Loucy (cell line): ENCODE data around the gene GABRR1.

ENCODE experiments used
- H2AFZ ChIP-seq: fragments of 200-600 bp; sonication (generic); 2 replicates; pipeline ENCODE4 v1.6.0; 2016; ENCODE audit warnings: antibody characterized with exemption, mild to moderate bottlenecking, low read length, moderate library complexity
- H3F3A ChIP-seq: fragments of 200-600 bp; 2 replicates; pipeline ENCODE4 v1.6.0; 2016; ENCODE audit warnings: antibody characterized with exemption, low read depth, mild to moderate bottlenecking
- H3K27me3 ChIP-seq: fragments of 200-600 bp; sonication (generic); 2 replicates; pipeline ENCODE4 v1.6.1; 2014; ENCODE audit warnings: low read length, mild to moderate bottlenecking; ENCODE audit not compliant: insufficient read depth, poor library complexity, severe bottlenecking
- H3K36me3 ChIP-seq: fragments of 200-600 bp; sonication (generic); 2 replicates; pipeline ENCODE4 v1.6.1; 2016; ENCODE audit warnings: low read length; ENCODE audit not compliant: insufficient read depth
- H3K4me1 ChIP-seq: fragments of 200-600 bp; sonication (generic); 2 replicates; pipeline ENCODE4 v1.5.1; 2014; ENCODE audit warnings: low read length, mild to moderate bottlenecking; ENCODE audit not compliant: insufficient read depth, poor library complexity, severe bottlenecking
- H3K4me2 ChIP-seq: fragments of 200-600 bp; sonication (generic); 2 replicates; pipeline ENCODE4 v1.6.0; 2014; ENCODE audit warnings: antibody characterized with exemption, low read length, low read depth, mild to moderate bottlenecking; ENCODE audit not compliant: poor library complexity, severe bottlenecking
- H3K4me3 ChIP-seq: fragments of 200-600 bp; sonication (generic); 2 replicates; pipeline ENCODE4 v1.5.1; 2014; ENCODE audit warnings: low read length, mild to moderate bottlenecking, mixed read lengths; ENCODE audit not compliant: poor library complexity, severe bottlenecking
- H3K79me2 ChIP-seq: fragments of 200-600 bp; sonication (generic); 2 replicates; pipeline ENCODE4 v1.6.1; 2014; ENCODE audit warnings: low read length; ENCODE audit not compliant: insufficient read depth
- H3K9ac ChIP-seq: fragments of 200-600 bp; sonication (generic); 2 replicates; pipeline ENCODE4 v1.6.0; 2014; ENCODE audit warnings: mild to moderate bottlenecking, low read depth, low read length, moderate library complexity; ENCODE audit not compliant: poor library complexity, severe bottlenecking
- H3K9me2 ChIP-seq: fragments of 200-600 bp; sonication (generic); replicated peaks from 2 replicates; pipeline ENCODE4 v1.6.1; 2016; ENCODE audit warnings: low read depth, low read length, mixed read lengths
- H3K9me3 ChIP-seq: fragments of 200-600 bp; sonication (generic); 2 replicates; pipeline ENCODE4 v1.6.1; 2014; ENCODE audit warnings: mild to moderate bottlenecking, antibody characterized with exemption, low read length, low read depth; ENCODE audit not compliant: insufficient read depth
- H4K20me1 ChIP-seq: fragments of 200-600 bp; sonication (generic); 2 replicates; pipeline ENCODE4 v1.6.0; 2014; ENCODE audit warnings: antibody characterized with exemption, low read length, mild to moderate bottlenecking; ENCODE audit not compliant: insufficient read depth, poor library complexity, severe bottlenecking
- CTCF ChIP-seq: fragments of 200-600 bp; sonication (generic); conservative IDR thresholded peaks from 2 replicates; pipeline ENCODE4 v1.5.1; 2014; ENCODE audit warnings: mild to moderate bottlenecking, antibody characterized with exemption, low read length
- EZH2phosphoT487 ChIP-seq: fragments of 200-600 bp; IDR thresholded peaks from 2 replicates; pipeline ENCODE4 v1.6.1; 2018; ENCODE audit warnings: antibody characterized with exemption, mild to moderate bottlenecking, moderate library complexity, borderline replicate concordance

The GABRR1 gene

GRCh38 chr6:89222712-89223039 lies 5.5 kb upstream of the GABRR1 start:
- H3F3A ChIP-seq: no peaks in the 10 kb centered on the region
- TF ChIP-seq EZH2phosphoT487 (no peak), CTCF (no peak)
- no peak overlapping the region for H3K4me2 ChIP-seq

GRCh38 chr6:89221971-89222711 lies 5.0 kb upstream of the GABRR1 start:
- H3K4me3 ChIP-seq: no peak overlapping the region
- H2AFZ ChIP-seq: no peak overlapping the region
- no peaks in the 10 kb centered on the region for H3K4me1 ChIP-seq
- no peak for TF ChIP-seq CTCF
- TF ChIP-seq EZH2phosphoT487: no peak
- H3K9ac ChIP-seq: no peak overlapping the region
- H3K36me3 ChIP-seq: no peaks in the 10 kb centered on the region
- H3K79me2 ChIP-seq: no peaks in the 10 kb centered on the region
- H3K9me2 ChIP-seq: no peaks in the 10 kb centered on the region
- no peaks in the 10 kb centered on the region for H3F3A ChIP-seq
- H3K9me3 ChIP-seq: no peaks in the 10 kb centered on the region
- no peaks in the 10 kb centered on the region for H4K20me1 ChIP-seq
- no peaks in the 10 kb centered on the region for H3K27me3 ChIP-seq
- no peak overlapping the region for H3K4me2 ChIP-seq

More at GRCh38 chr6:89222712-89223039, 5.5 kb upstream of the GABRR1 start:
- Histone ChIP-seq H3K9ac (no peak overlapping the region), H3K9me3 (no peaks in the 10 kb centered on the region), H3K27me3 (no peaks in the 10 kb centered on the region), H3K36me3 (no peaks in the 10 kb centered on the region), H4K20me1 (no peaks in the 10 kb centered on the region), H2AFZ (no peak overlapping the region), H3K4me1 (no peaks in the 10 kb centered on the region), H3K79me2 (no peaks in the 10 kb centered on the region), H3K4me3 (no peak overlapping the region), H3K9me2 (no peaks in the 10 kb centered on the region)

- H3K36me3 ChIP-seq: no peaks in the 10 kb centered on the region
- H4K20me1 ChIP-seq: no peaks in the 10 kb centered on the region
- no peak overlapping the region for H3K4me2 ChIP-seq
- H3K79me2 ChIP-seq: no peaks in the 10 kb centered on the region
- TF ChIP-seq CTCF: no peak
- no peak for TF ChIP-seq EZH2phosphoT487
- H3K9ac ChIP-seq: no peak overlapping the region
- H3K9me2 ChIP-seq: no peaks in the 10 kb centered on the region
- no peaks in the 10 kb centered on the region for H3F3A ChIP-seq
- H3K27me3 ChIP-seq: no peaks in the 10 kb centered on the region
- H2AFZ ChIP-seq: no peak overlapping the region
- H3K4me3 ChIP-seq: no peak overlapping the region
- H3K4me1 ChIP-seq: no peaks in the 10 kb centered on the region
- H3K9me3 ChIP-seq: no peaks in the 10 kb centered on the region
These were observed 4.0 kb upstream of the GABRR1 start for GRCh38 chr6:89221129-89221528.
